Activated naive CD8-positive, alpha-beta T cell treated with anti-CD3 and anti-CD28 coated beads, Interleukin-2, amount 10 ng/mL, durations not matched to agents 7 days and 5 days (primary cell): Measurements from ENCODE around the gene MAML3. TPM values are rescaled to one million over a fixed set of nuclear protein-coding genes. Genes with fewer than 3 reads are reported as not detected.
A peak's percentile ranks its signal among the peaks of the same experiment; 100 is the strongest.

Experiments used
- ATAC-seq: fragments of 150-1000 bp; cut with Tn5 transposase; one replicate; pipeline ENCODE4 v1.10.0; 2021; ENCODE audit warnings: low read depth, moderate library complexity
- POLR2A ChIA-PET: fragments of 350-600 bp; sonication (Branson Sonifier 250); formaldehyde crosslinking; loops from one replicate; lab custom pipeline; 2021; ENCODE audit warnings: antibody characterized with exemption; lab: Charles Lee
- DNase-seq: peaks from one replicate; pipeline ENCODE4 v3.0.0; 2021
- H3K27ac Mint-ChIP-seq: one replicate; pipeline ENCODE4 v1.8.0; 2022; ENCODE audit warnings: mild to moderate bottlenecking, mixed read lengths
- H3K27me3 Mint-ChIP-seq: one replicate; pipeline ENCODE4 v1.8.0; 2022; ENCODE audit warnings: mild to moderate bottlenecking, moderate library complexity, mixed read lengths
- H3K36me3 Mint-ChIP-seq: one replicate; pipeline ENCODE4 v1.8.0; 2021; ENCODE audit warnings: mild to moderate bottlenecking, mixed read lengths
- H3K4me1 Mint-ChIP-seq: one replicate; pipeline ENCODE4 v1.8.0; 2021; ENCODE audit warnings: mixed read lengths
- H3K4me3 Mint-ChIP-seq: one replicate; pipeline ENCODE4 v1.8.0; 2022; ENCODE audit warnings: mild to moderate bottlenecking, moderate library complexity, mixed read lengths
- H3K9me3 Mint-ChIP-seq: one replicate; pipeline ENCODE4 v1.8.0; 2021; ENCODE audit warnings: mixed read lengths
- total RNA-seq, 2 experiments: library from RNA; stranded (reverse); gene quantifications; one replicate each; pipeline ENCODE4 v1.2.3, GENCODE V29; 2021

The MAML3 gene
- total RNA-seq, 2 experiments from 2014 or later = 4.6 to 4.7 TPM

- Mint-ChIP-seq H3K36me3 (peaks cover 2% of the 10 kb centered on the region), H3K9me3 (peaks cover 2% of the 10 kb centered on the region), H3K4me1 (peaks cover 37% of the 10 kb centered on the region), H3K27ac (no peak overlapping the region), H3K4me3 (no peak overlapping the region), H3K27me3 (peaks cover 2% of the 10 kb centered on the region)
- DNase-seq (no peak), ATAC-seq (no peak)
- POLR2A ChIA-PET = no interaction called here
Measured at GRCh38 chr4:140090215-140090731, 63.7 kb downstream of the MAML3 start.

- peaks cover 29% of the 10 kb centered on the region for H3K4me1 Mint-ChIP-seq
- peaks cover 2% of the 10 kb centered on the region for H3K27me3 Mint-ChIP-seq
- peaks cover 2% of the 10 kb centered on the region for H3K9me3 Mint-ChIP-seq
- H3K4me3 Mint-ChIP-seq = no peak overlapping the region
- no peak overlapping the region for H3K27ac Mint-ChIP-seq
- ATAC-seq (no peak), DNase-seq (no peak)
- peaks cover 2% of the 10 kb centered on the region for H3K36me3 Mint-ChIP-seq
- POLR2A ChIA-PET = no interaction called here
Measured at GRCh38 chr4:140089216-140089615, 64.8 kb downstream of the MAML3 start.

GRCh38 chr4:140088323-140088967, 65.5 kb downstream of the MAML3 start:
- POLR2A ChIA-PET = no interaction called here
- Mint-ChIP-seq H3K9me3 (peaks cover 2% of the 10 kb centered on the region), H3K4me3 (no peak overlapping the region), H3K27me3 (peaks cover 2% of the 10 kb centered on the region), H3K36me3 (peaks cover 2% of the 10 kb centered on the region), H3K27ac (no peak overlapping the region), H3K4me1 (peaks cover 22% of the 10 kb centered on the region)
- DNase-seq (no peak), ATAC-seq (no peak)

- peaks cover 2% of the 10 kb centered on the region for H3K27me3 Mint-ChIP-seq
Measured at GRCh38 chr4:140085881-140086280, 68.1 kb downstream of the MAML3 start.

GRCh38 chr4:140085062-140085622, 68.8 kb downstream of the MAML3 start:
- POLR2A ChIA-PET = interaction anchor here (0.5 kb wide), 1 partner anchor 31 kb away, joined by 3 read pairs; no protein-coding TSS in a partner anchor
- no peak overlapping the region for H3K27ac Mint-ChIP-seq
- H3K4me3 Mint-ChIP-seq = no peak overlapping the region

More at GRCh38 chr4:140085881-140086280, 68.1 kb downstream of the MAML3 start:
- H3K36me3 Mint-ChIP-seq = peaks cover 2% of the 10 kb centered on the region
- no peak for DNase-seq
- POLR2A ChIA-PET = no interaction called here
- H3K27ac Mint-ChIP-seq = no peak overlapping the region
- H3K4me1 Mint-ChIP-seq = peaks cover 17% of the 10 kb centered on the region
- H3K9me3 Mint-ChIP-seq = peaks cover 2% of the 10 kb centered on the region
- no peak overlapping the region for H3K4me3 Mint-ChIP-seq
- no peak for ATAC-seq

GRCh38 chr4:140084385-140084784, 69.6 kb downstream of the MAML3 start:
- no peak for ATAC-seq
- no peaks in the 10 kb centered on the region for H3K9me3 Mint-ChIP-seq
- POLR2A ChIA-PET = no interaction called here
- H3K27me3 Mint-ChIP-seq = peaks cover under 1% of the 10 kb centered on the region
- H3K4me1 Mint-ChIP-seq = peaks cover 17% of the 10 kb centered on the region
- H3K27ac Mint-ChIP-seq = no peak overlapping the region
- H3K4me3 Mint-ChIP-seq = no peak overlapping the region
- H3K36me3 Mint-ChIP-seq = no peaks in the 10 kb centered on the region
- DNase-seq = no peak

More at GRCh38 chr4:140085062-140085622, 68.8 kb downstream of the MAML3 start:
- Mint-ChIP-seq H3K36me3 (peaks cover 2% of the 10 kb centered on the region), H3K27me3 (peaks cover 2% of the 10 kb centered on the region), H3K9me3 (peaks cover 2% of the 10 kb centered on the region), H3K4me1 (peaks cover 14% of the 10 kb centered on the region)
- DNase-seq = no peak
- no peak for ATAC-seq

- H3K27me3 Mint-ChIP-seq = no peaks in the 10 kb centered on the region
- H3K4me1 Mint-ChIP-seq = peaks cover 17% of the 10 kb centered on the region
- no peak for ATAC-seq
- H3K27ac Mint-ChIP-seq = no peak overlapping the region
- no peaks in the 10 kb centered on the region for H3K36me3 Mint-ChIP-seq
- H3K4me3 Mint-ChIP-seq = no peak overlapping the region
- DNase-seq = no peak
- H3K9me3 Mint-ChIP-seq = no peaks in the 10 kb centered on the region
- POLR2A ChIA-PET = interaction anchor here (1.5 to 2.3 kb wide), 2 partner anchors 13 to 68 kb away, joined by 5 to 10 read pairs; no protein-coding TSS in a partner anchor
Measured at GRCh38 chr4:140082391-140082755, 71.6 kb downstream of the MAML3 start.

- Mint-ChIP-seq H3K9me3 (no peaks in the 10 kb centered on the region), H3K27me3 (no peaks in the 10 kb centered on the region), H3K4me1 (peaks cover 20% of the 10 kb centered on the region), H3K27ac (no peak overlapping the region), H3K36me3 (no peaks in the 10 kb centered on the region), H3K4me3 (no peak overlapping the region)
- no peak for DNase-seq
- no peak for ATAC-seq
- POLR2A ChIA-PET = interaction anchor here (1.5 to 2.3 kb wide), 2 partner anchors 14 to 69 kb away, joined by 5 to 10 read pairs; no protein-coding TSS in a partner anchor
Measured at GRCh38 chr4:140081641-140082390, 72.2 kb downstream of the MAML3 start.

GRCh38 chr4:140080883-140081282, 73.1 kb downstream of the MAML3 start:
- H3K27ac Mint-ChIP-seq = no peak overlapping the region
- peak overlapping the region; percentile 50 for H3K4me3 Mint-ChIP-seq
- DNase-seq = no peak
- peaks cover 27% of the 10 kb centered on the region for H3K4me1 Mint-ChIP-seq
- POLR2A ChIA-PET = no interaction called here
- ATAC-seq = peak; percentile 43
- H3K36me3 Mint-ChIP-seq = no peaks in the 10 kb centered on the region
- H3K27me3 Mint-ChIP-seq = no peaks in the 10 kb centered on the region
- no peaks in the 10 kb centered on the region for H3K9me3 Mint-ChIP-seq

GRCh38 chr4:140078366-140078765, 75.6 kb downstream of the MAML3 start:
- POLR2A ChIA-PET = interaction anchor here (1.0 to 1.2 kb wide), 2 partner anchors 16 to 17 kb away, joined by 3 read pairs; no protein-coding TSS in a partner anchor
- Mint-ChIP-seq H3K27ac (no peak overlapping the region), H3K9me3 (peaks cover under 1% of the 10 kb centered on the region)

GRCh38 chr4:140076307-140076706, 77.7 kb downstream of the MAML3 start:
- peaks cover 2% of the 10 kb centered on the region for H3K9me3 Mint-ChIP-seq
- H3K27ac Mint-ChIP-seq = no peak overlapping the region
- peaks cover 5% of the 10 kb centered on the region for H3K36me3 Mint-ChIP-seq
- peak overlapping the region; percentile 42 for H3K4me3 Mint-ChIP-seq
- peak; percentile 32 for ATAC-seq
- H3K27me3 Mint-ChIP-seq = no peaks in the 10 kb centered on the region
- POLR2A ChIA-PET = interaction anchor here (1.3 to 1.7 kb wide), 2 partner anchors 20 to 75 kb away, joined by 3 to 4 read pairs; no protein-coding TSS in a partner anchor
- no peak for DNase-seq
- H3K4me1 Mint-ChIP-seq = peaks cover 41% of the 10 kb centered on the region

More at GRCh38 chr4:140078366-140078765, 75.6 kb downstream of the MAML3 start:
- no peak for ATAC-seq
- Mint-ChIP-seq H3K36me3 (peaks cover 3% of the 10 kb centered on the region), H3K4me3 (no peak overlapping the region), H3K4me1 (peaks cover 30% of the 10 kb centered on the region), H3K27me3 (no peaks in the 10 kb centered on the region)
- no peak for DNase-seq

GRCh38 chr4:140071806-140072205, 82.2 kb downstream of the MAML3 start:
- H3K36me3 Mint-ChIP-seq = peaks cover 10% of the 10 kb centered on the region
- DNase-seq (peak; percentile 60), ATAC-seq (peak; percentile 78)
- peak overlapping the region; percentile 95 for H3K27ac Mint-ChIP-seq
- peaks cover 5% of the 10 kb centered on the region for H3K27me3 Mint-ChIP-seq
- peak overlapping the region; percentile 73 for H3K4me3 Mint-ChIP-seq
- POLR2A ChIA-PET = interaction anchor here (0.7 to 4.0 kb wide), 7 partner anchors 18 to 82 kb away, joined by 4 to 20 read pairs (median 7); partner anchors contain the start of gene MAML3
- peaks cover 44% of the 10 kb centered on the region for H3K4me1 Mint-ChIP-seq
- peaks cover 2% of the 10 kb centered on the region for H3K9me3 Mint-ChIP-seq

- peak overlapping the region; percentile 73 for H3K4me3 Mint-ChIP-seq
- no peak for ATAC-seq
- peaks cover 39% of the 10 kb centered on the region for H3K4me1 Mint-ChIP-seq
- POLR2A ChIA-PET = interaction anchor here (0.7 to 4.0 kb wide), 9 partner anchors 10 to 83 kb away, joined by 3 to 20 read pairs (median 7); partner anchors contain the start of gene MAML3
- H3K27ac Mint-ChIP-seq = peak overlapping the region; percentile 95
- H3K9me3 Mint-ChIP-seq = peaks cover 2% of the 10 kb centered on the region
- DNase-seq = no peak
- peaks cover 5% of the 10 kb centered on the region for H3K27me3 Mint-ChIP-seq
- peaks cover 10% of the 10 kb centered on the region for H3K36me3 Mint-ChIP-seq
Measured at GRCh38 chr4:140070973-140071372, 83.0 kb downstream of the MAML3 start.
